ENCODE measurements around the gene GGACT.
"Not testable (repeated sequence)": the region's sequence is repeated elsewhere in the genome, so short reads cannot be mapped to it uniquely, and the experiment has no call there.

GGACT gene

GRCh38 chr13:100588331-100589177, at the start of gene GGACT:
TSS of gene GGACT (minus strand) at chr13:100588789. CDS start at chr13:100532591, 56,198 bp downstream.
- peak; percentile 84 for DNase-seq
- in situ Hi-C loops (cut with MboI; ENCODE audit: low pct_unique_long_range_greater_than_20kb, low sequenced_read_pairs) = no loop called here

GRCh38 chr13:100637796-100638195, 49.2 kb upstream of the GGACT start:
- DNase-seq = no peak
- in situ Hi-C loops (cut with MboI; ENCODE audit: low pct_unique_long_range_greater_than_20kb, low sequenced_read_pairs) = no loop called here

GRCh38 chr13:100637380-100637779, 48.8 kb upstream of the GGACT start:
- DNase-seq = no peak
- in situ Hi-C loops (cut with MboI; ENCODE audit: low pct_unique_long_range_greater_than_20kb, low sequenced_read_pairs) = no loop called here

- DNase-seq = no peak
- in situ Hi-C loops (cut with MboI; ENCODE audit: low pct_unique_long_range_greater_than_20kb, low sequenced_read_pairs) = no loop called here
Measured at GRCh38 chr13:100636441-100636840, 47.9 kb upstream of the GGACT start.

- DNase-seq = no peak
- in situ Hi-C loops (cut with MboI; ENCODE audit: low pct_unique_long_range_greater_than_20kb, low sequenced_read_pairs) = no loop called here
Measured at GRCh38 chr13:100636004-100636403, 47.4 kb upstream of the GGACT start.

- in situ Hi-C loops (cut with MboI; ENCODE audit: low pct_unique_long_range_greater_than_20kb, low sequenced_read_pairs) = no loop called here
- DNase-seq = no peak
Measured at GRCh38 chr13:100634696-100635095, 46.1 kb upstream of the GGACT start.

- DNase-seq = no peak
- in situ Hi-C loops (cut with MboI; ENCODE audit: low pct_unique_long_range_greater_than_20kb, low sequenced_read_pairs) = no loop called here
Measured at GRCh38 chr13:100633461-100633860, 44.9 kb upstream of the GGACT start.

- no peak for DNase-seq
- in situ Hi-C loops (cut with MboI; ENCODE audit: low pct_unique_long_range_greater_than_20kb, low sequenced_read_pairs) = no loop called here
Measured at GRCh38 chr13:100630555-100630954, 42.0 kb upstream of the GGACT start.

- DNase-seq = no peak
- in situ Hi-C loops (cut with MboI; ENCODE audit: low pct_unique_long_range_greater_than_20kb, low sequenced_read_pairs) = no loop called here
Measured at GRCh38 chr13:100627120-100627519, 38.5 kb upstream of the GGACT start.

GRCh38 chr13:100625447-100625846, 36.9 kb upstream of the GGACT start:
- in situ Hi-C loops (cut with MboI; ENCODE audit: low pct_unique_long_range_greater_than_20kb, low sequenced_read_pairs) = no loop called here
- no peak for DNase-seq

GRCh38 chr13:100620792-100621191, 32.2 kb upstream of the GGACT start:
- no peak for DNase-seq
- in situ Hi-C loops (cut with MboI; ENCODE audit: low pct_unique_long_range_greater_than_20kb, low sequenced_read_pairs) = no loop called here

- in situ Hi-C loops (cut with MboI; ENCODE audit: low pct_unique_long_range_greater_than_20kb, low sequenced_read_pairs) = no loop called here
- no peak for DNase-seq
Measured at GRCh38 chr13:100619940-100620339, 31.4 kb upstream of the GGACT start.

- in situ Hi-C loops (cut with MboI; ENCODE audit: low pct_unique_long_range_greater_than_20kb, low sequenced_read_pairs); DNase-seq: not testable (repeated sequence)
Measured at GRCh38 chr13:100618897-100619296, 30.3 kb upstream of the GGACT start.

GRCh38 chr13:100613031-100613430, 24.4 kb upstream of the GGACT start:
- no peak for DNase-seq
- in situ Hi-C loops (cut with MboI; ENCODE audit: low pct_unique_long_range_greater_than_20kb, low sequenced_read_pairs) = no loop called here

GRCh38 chr13:100611678-100612492, 23.3 kb upstream of the GGACT start:
- in situ Hi-C loops (cut with MboI; ENCODE audit: low pct_unique_long_range_greater_than_20kb, low sequenced_read_pairs) = no loop called here
- no peak for DNase-seq

GRCh38 chr13:100610391-100611347, 22.1 kb upstream of the GGACT start:
- peak; percentile 91 for DNase-seq
- in situ Hi-C loops (cut with MboI; ENCODE audit: low pct_unique_long_range_greater_than_20kb, low sequenced_read_pairs) = no loop called here

- in situ Hi-C loops (cut with MboI; ENCODE audit: low pct_unique_long_range_greater_than_20kb, low sequenced_read_pairs) = no loop called here
- peak; percentile 74 for DNase-seq
Measured at GRCh38 chr13:100608906-100609305, 20.3 kb upstream of the GGACT start.

GRCh38 chr13:100608489-100608888, 19.9 kb upstream of the GGACT start:
- in situ Hi-C loops (cut with MboI; ENCODE audit: low pct_unique_long_range_greater_than_20kb, low sequenced_read_pairs) = no loop called here
- no peak for DNase-seq
